BE2C (cell line): ENCODE measurements around the gene XPO1.
"Not testable (repeated sequence)": the region's sequence is repeated elsewhere in the genome, so short reads cannot be mapped to it uniquely, and the experiment has no call there.

ENCODE experiments used
- DNase-seq: peaks from one replicate; pipeline ENCODE4 v3.0.0-alpha.2; 2020
- H3K27me3 ChIP-seq: fragments of 250-450 bp; sonication (Bioruptor Pico); 2 replicates; pipeline ENCODE4 v1.5.1; 2020; ENCODE audit warnings: mild to moderate bottlenecking
- H3K36me3 ChIP-seq: fragments of 250-450 bp; sonication (Bioruptor Pico); 2 replicates; pipeline ENCODE4 v1.5.1; 2020; ENCODE audit warnings: mild to moderate bottlenecking
- H3K4me1 ChIP-seq: fragments of 250-450 bp; sonication (Bioruptor Pico); 2 replicates; pipeline ENCODE4 v1.5.1; 2020
- H3K4me3 ChIP-seq: 2 replicates; pipeline ENCODE4 v1.5.1; 2011; ENCODE audit warnings: low read depth, low read length
- H3K9me3 ChIP-seq: fragments of 250-450 bp; sonication (Bioruptor Pico); 2 replicates; pipeline ENCODE4 v1.5.1; 2020
- TF ChIP-seq, protein P1 (sequence below): IDR thresholded peaks from 2 replicates; pipeline ENCODE4 v1.5.1; 2012; ENCODE audit warnings: mild to moderate bottlenecking, low read depth, low read length

XPO1 gene

DNA sequence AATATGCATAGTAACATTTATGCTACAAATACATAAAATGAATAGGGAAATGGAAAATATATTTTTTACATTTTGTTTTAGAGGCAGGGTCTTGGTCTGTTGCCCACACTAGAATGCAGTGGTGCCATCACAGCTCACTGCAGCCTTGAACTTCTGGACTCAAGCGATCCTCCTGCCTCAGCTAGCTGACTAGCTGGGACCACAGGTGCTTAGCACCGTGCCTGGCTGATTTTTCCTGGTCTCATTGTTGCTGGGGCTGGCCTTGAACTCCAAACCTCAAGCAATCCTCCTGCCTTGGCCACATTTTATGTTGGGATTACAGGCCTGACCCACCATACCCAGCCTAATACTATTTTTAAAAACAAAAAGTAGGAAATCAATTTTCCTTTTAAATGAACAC, 33.2 kb downstream of the XPO1 start:
- DNase-seq, result no peak

DNA sequence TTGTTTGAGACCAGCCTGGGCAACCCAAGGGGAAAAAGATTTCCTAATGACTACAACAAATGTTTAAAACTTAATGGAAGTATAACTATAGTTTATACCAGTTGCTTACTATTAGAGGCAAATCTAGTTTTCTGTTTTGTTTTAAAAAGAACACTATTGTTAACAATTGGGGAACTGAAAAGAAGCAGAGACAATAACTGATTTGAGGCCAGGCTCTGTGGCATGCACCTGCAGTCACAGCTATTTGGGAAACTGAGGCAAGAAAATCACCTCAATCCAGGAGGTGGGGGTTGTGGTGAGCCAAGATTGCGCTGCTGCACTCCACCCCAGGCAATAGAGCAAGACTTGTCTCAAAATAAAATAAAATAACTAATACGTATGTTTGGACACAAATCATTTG, 39.1 kb downstream of the XPO1 start:
- no peak overlapping the region for H3K4me3 ChIP-seq
- peaks cover 46% of the 10 kb centered on the region for H3K36me3 ChIP-seq
- no peaks in the 10 kb centered on the region for H3K9me3 ChIP-seq
- DNase-seq, result no peak
- TF ChIP-seq, protein P1, sequence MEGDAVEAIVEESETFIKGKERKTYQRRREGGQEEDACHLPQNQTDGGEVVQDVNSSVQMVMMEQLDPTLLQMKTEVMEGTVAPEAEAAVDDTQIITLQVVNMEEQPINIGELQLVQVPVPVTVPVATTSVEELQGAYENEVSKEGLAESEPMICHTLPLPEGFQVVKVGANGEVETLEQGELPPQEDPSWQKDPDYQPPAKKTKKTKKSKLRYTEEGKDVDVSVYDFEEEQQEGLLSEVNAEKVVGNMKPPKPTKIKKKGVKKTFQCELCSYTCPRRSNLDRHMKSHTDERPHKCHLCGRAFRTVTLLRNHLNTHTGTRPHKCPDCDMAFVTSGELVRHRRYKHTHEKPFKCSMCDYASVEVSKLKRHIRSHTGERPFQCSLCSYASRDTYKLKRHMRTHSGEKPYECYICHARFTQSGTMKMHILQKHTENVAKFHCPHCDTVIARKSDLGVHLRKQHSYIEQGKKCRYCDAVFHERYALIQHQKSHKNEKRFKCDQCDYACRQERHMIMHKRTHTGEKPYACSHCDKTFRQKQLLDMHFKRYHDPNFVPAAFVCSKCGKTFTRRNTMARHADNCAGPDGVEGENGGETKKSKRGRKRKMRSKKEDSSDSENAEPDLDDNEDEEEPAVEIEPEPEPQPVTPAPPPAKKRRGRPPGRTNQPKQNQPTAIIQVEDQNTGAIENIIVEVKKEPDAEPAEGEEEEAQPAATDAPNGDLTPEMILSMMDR, result no peak
- H3K27me3 ChIP-seq, result no peaks in the 10 kb centered on the region
- no peaks in the 10 kb centered on the region for H3K4me1 ChIP-seq

More for the DNA sequence above, 33.2 kb downstream of the XPO1 start:
- H3K36me3 ChIP-seq, result peaks cover 8% of the 10 kb centered on the region
- H3K4me1 ChIP-seq, result no peaks in the 10 kb centered on the region
- no peaks in the 10 kb centered on the region for H3K9me3 ChIP-seq
- H3K27me3 ChIP-seq, result no peaks in the 10 kb centered on the region
- no peak overlapping the region for H3K4me3 ChIP-seq
- TF ChIP-seq, protein P1, result no peak

DNA sequence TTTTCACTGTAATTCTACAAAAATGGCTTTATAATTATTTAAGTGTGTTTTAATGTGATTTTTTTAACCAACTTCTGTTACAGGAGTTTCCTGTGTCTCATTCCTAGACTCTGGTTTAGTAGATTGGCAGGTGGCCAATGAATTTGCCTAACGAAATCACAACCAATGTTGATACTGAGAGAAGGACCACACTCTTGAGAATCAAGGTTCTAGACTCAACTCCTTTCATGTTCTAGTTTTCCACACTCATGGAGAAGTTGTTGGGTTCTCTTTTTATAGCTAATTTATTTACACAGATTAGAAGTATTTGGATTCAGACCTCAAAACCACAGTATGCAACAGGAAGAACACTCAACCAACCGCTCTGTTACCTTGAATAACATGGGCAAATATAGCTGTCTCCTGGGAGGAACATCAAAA, 44.6 kb downstream of the XPO1 start:
- Histone ChIP-seq H3K27me3 (no peaks in the 10 kb centered on the region), H3K36me3 (peaks cover 67% of the 10 kb centered on the region), H3K4me3 (no peak overlapping the region), H3K4me1 (no peaks in the 10 kb centered on the region), H3K9me3 (no peaks in the 10 kb centered on the region)
- no peak for DNase-seq
- TF ChIP-seq, protein P1, result no peak

DNA sequence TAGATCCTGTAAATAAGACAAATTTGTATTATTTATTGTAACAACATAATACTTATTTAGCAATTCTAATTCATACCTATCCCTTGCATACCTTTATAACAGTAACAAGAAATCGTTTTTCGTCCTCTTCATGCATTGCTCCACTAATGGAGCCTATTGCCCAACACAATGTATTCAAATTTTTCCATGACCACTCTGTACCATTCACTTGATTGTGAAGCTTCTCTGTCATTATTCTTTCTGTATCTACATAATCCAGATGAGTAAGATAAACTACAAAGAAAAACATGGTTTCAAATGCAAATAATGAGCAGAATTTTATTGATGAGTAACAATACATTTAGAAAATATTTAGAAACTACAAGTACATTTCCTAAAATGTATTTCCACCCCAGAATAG, 45.7 kb downstream of the XPO1 start:
- peaks cover 67% of the 10 kb centered on the region for H3K36me3 ChIP-seq
- no peak overlapping the region for H3K4me3 ChIP-seq
- H3K27me3 ChIP-seq, result no peaks in the 10 kb centered on the region
- no peaks in the 10 kb centered on the region for H3K9me3 ChIP-seq
- no peak for DNase-seq
- H3K4me1 ChIP-seq, result no peaks in the 10 kb centered on the region
- TF ChIP-seq, protein P1, result no peak

DNA sequence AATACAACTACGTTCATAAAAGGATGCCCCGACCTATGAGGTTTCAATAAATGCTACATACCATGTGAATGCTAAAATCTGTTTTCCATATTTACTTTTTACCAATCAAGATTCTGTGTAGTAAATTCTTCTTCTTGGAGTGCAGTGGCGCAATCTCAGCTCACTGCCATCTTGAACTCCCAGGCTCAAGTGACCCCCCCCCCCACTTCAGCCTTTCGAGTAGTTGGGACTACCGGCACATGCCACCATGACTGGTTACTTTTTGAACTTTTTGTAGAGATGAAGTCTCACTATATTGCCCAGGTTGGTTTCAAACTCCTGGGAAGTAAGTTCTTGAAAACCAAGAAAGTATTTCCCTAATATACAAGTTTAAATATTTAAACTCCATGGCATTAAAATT, 52.9 kb downstream of the XPO1 start:
- TF ChIP-seq, protein P1, result no peak
- no peak overlapping the region for H3K4me3 ChIP-seq
- H3K27me3 ChIP-seq, result no peaks in the 10 kb centered on the region
- H3K9me3 ChIP-seq, result no peaks in the 10 kb centered on the region
- H3K36me3 ChIP-seq, result peaks cover 47% of the 10 kb centered on the region
- no peaks in the 10 kb centered on the region for H3K4me1 ChIP-seq
- no peak for DNase-seq

DNA sequence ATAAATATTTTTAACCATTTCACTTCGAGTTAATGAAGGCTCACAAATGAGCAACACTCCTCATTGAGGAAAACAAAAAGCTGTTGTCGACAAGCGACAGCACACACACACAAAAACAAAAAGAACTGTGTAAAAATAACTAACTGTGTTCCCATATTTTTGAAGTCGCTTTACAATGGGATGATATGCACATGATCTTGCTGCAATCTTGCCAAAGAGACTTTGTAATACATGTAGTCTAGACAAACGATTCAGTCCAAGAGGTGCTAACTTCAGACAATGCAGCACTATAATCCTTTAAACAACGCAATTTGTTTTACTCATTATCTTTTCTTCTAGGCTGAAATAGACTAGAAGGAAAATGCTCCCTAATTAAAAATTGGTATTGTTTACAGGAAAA, 60.1 kb downstream of the XPO1 start:
- DNase-seq, result no peak
- Histone ChIP-seq H3K4me1 (no peaks in the 10 kb centered on the region), H3K27me3 (no peaks in the 10 kb centered on the region), H3K4me3 (no peak overlapping the region), H3K9me3 (no peaks in the 10 kb centered on the region), H3K36me3 (peaks cover 23% of the 10 kb centered on the region)
- TF ChIP-seq, protein P1, result no peak

DNA sequence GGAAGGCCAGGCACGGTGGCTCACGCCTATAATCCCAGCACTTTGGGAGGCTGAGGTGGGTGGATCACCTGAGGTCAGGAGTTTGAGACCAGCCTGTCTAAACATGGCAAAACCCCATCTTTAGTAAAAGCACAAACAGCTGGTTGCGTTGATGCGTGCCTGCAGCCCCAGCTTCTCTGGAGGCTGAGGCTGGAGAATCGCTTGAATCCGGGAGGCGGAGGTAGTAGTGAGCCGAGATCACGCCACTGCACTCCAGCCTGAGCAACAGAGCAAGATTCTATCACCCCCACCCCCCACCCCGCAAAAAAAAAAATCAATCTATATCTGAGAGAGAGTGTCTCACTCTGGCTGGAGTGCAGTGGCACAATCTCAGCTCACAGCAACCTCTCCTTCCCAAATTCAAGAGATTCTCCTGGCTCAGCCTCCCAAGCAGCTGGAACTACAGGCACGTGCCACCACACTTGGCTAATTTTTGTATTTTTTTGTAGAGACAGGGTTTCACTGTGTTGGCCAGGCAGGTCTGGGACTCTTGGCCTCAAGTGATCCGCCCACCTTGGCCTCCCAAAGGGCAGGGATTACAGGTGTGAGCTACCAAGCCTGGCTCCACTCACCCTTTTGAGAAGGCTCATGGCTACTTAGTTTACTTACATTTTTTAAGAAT, 61.1 kb downstream of the XPO1 start:
- H3K4me1 ChIP-seq, H3K9me3 ChIP-seq, H3K4me3 ChIP-seq, H3K27me3 ChIP-seq, DNase-seq: not testable (repeated sequence)
- H3K36me3 ChIP-seq, result peaks cover 17% of the 10 kb centered on the region
